K562 (cell line): ENCODE results near the gene SLC25A42.

ENCODE experiments used
- CSDE1 ChIP-seq, 2 experiments: fragments of 450-650 bp; IDR thresholded peaks; 2 replicates each; pipeline ENCODE4 v1.6.1; 2016; ENCODE audit warnings: mild to moderate bottlenecking in 1 of 2
- CTCF ChIP-seq, 3 experiments: IDR thresholded peaks in 2 of 3; conservative IDR thresholded peaks in 1 of 3; 2 replicates each; pipeline ENCODE4 v1.5.1; 2011 to 2012; ENCODE audit warnings: low read length in 3 of 3, mild to moderate bottlenecking in 3 of 3, control low read depth in 2 of 3, improper control_type of control experiment in 1 of 3, inconsistent platforms in 1 of 3, low read depth in 1 of 3, mixed read lengths in 1 of 3, moderate library complexity in 1 of 3; ENCODE audit not compliant: insufficient read depth in 2 of 3
- GTF2E2 ChIP-seq: fragments of 200-800 bp; sonication (Bioruptor generic); IDR thresholded peaks from 2 replicates; pipeline ENCODE4 v1.6.1; 2016; ENCODE audit warnings: missing genetic modification characterization, missing compliant biosample characterization
- MAX ChIP-seq: sonication (generic); formaldehyde crosslinking; IDR thresholded peaks from 2 replicates; pipeline ENCODE4 v1.9.0; 2022; ENCODE audit warnings: mild to moderate bottlenecking, missing genetic modification reagents
- PTBP1 ChIP-seq: fragments of 200-400 bp; formaldehyde crosslinking; IDR thresholded peaks from 2 replicates; pipeline ENCODE4 v1.6.1; 2017; ENCODE audit warnings: low read depth, low read length

GRCh38 chr19:19059018-19059836, 4.6 kb upstream of the SLC25A42 start:
- TF ChIP-seq PTBP1 (no peak), MAX (CRISPR knock-in tag) (no peak), GTF2E2 (no peak), CTCF (IDR thresholded peaks at IDR 0.05 in 2 of 3, conservative IDR thresholded peaks at IDR 0.05 in 1 of 3; ENCODE audit: insufficient read depth in 2 of 3, low read depth in 1 of 3, low read length in 3 of 3) (no peak), CSDE1 (IDR thresholded peaks at IDR 0.05) (no peak)
